Astrocyte (in vitro differentiated cells and primary cell): ENCODE data around the gene HIC1. TPM values are rescaled to one million over a fixed set of nuclear protein-coding genes. Genes with fewer than 3 reads are reported as not detected.

Experiments used
- DNase-seq: peaks from one replicate; pipeline ENCODE4 v3.0.0-alpha.2; 2010; ENCODE audit warnings: low read depth
- FAIRE-seq: peaks from 2 replicates; lab custom pipeline; 2011; peaks lifted over from hg19 to GRCh38; lab: Jason Lieb, UNC
- H2AFZ ChIP-seq: 2 replicates; pipeline ENCODE4 v1.6.0; 2012; ENCODE audit warnings: low read depth, low read length, inconsistent platforms
- H3K27ac ChIP-seq: 2 replicates; pipeline ENCODE4 v1.5.1; 2011; ENCODE audit warnings: low read depth, low read length, inconsistent platforms
- H3K27me3 ChIP-seq: 2 replicates; pipeline ENCODE4 v1.6.0; 2011; ENCODE audit warnings: low read length, inconsistent platforms; ENCODE audit not compliant: insufficient read depth
- H3K36me3 ChIP-seq: 2 replicates; pipeline ENCODE4 v1.5.1; 2011; ENCODE audit warnings: low read length, inconsistent platforms; ENCODE audit not compliant: insufficient read depth
- H3K4me1 ChIP-seq: 2 replicates; pipeline ENCODE4 v1.5.1; 2011; ENCODE audit warnings: low read length, inconsistent platforms; ENCODE audit not compliant: insufficient read depth
- H3K4me2 ChIP-seq: 2 replicates; pipeline ENCODE4 v1.6.0; 2012; ENCODE audit warnings: low read length, inconsistent platforms
- H3K4me3 ChIP-seq: 2 replicates; pipeline ENCODE4 v1.5.1; 2011; ENCODE audit warnings: low read depth, mild to moderate bottlenecking, low read length, inconsistent platforms; ENCODE audit not compliant: insufficient read depth
- H3K79me2 ChIP-seq: 2 replicates; pipeline ENCODE4 v1.6.0; 2012; ENCODE audit warnings: mild to moderate bottlenecking, low read length, inconsistent platforms; ENCODE audit not compliant: insufficient read depth
- H3K9ac ChIP-seq: 2 replicates; pipeline ENCODE4 v1.6.0; 2012; ENCODE audit warnings: mild to moderate bottlenecking, low read length, inconsistent platforms
- H3K9me3 ChIP-seq: 2 replicates; pipeline ENCODE4 v1.5.1; 2012; ENCODE audit warnings: low read depth, mild to moderate bottlenecking, low read length, inconsistent platforms; ENCODE audit not compliant: insufficient read depth
- H4K20me1 ChIP-seq: 2 replicates; pipeline ENCODE4 v1.6.0; 2012; ENCODE audit warnings: low read length, inconsistent platforms; ENCODE audit not compliant: insufficient read depth
- H3K27ac Mint-ChIP-seq: one replicate; pipeline ENCODE4 v1.8.0; 2021; ENCODE audit warnings: mild to moderate bottlenecking, mixed read lengths; ENCODE audit not compliant: unreplicated experiment
- H3K27me3 Mint-ChIP-seq: one replicate; pipeline ENCODE4 v1.8.0; 2021; ENCODE audit warnings: low read depth, mixed read lengths; ENCODE audit not compliant: unreplicated experiment
- H3K36me3 Mint-ChIP-seq: one replicate; pipeline ENCODE4 v1.8.0; 2021; ENCODE audit warnings: low read depth, mixed read lengths; ENCODE audit not compliant: unreplicated experiment
- H3K4me1 Mint-ChIP-seq: one replicate; pipeline ENCODE4 v1.8.0; 2021; ENCODE audit warnings: low read depth, mixed read lengths; ENCODE audit not compliant: unreplicated experiment
- H3K4me3 Mint-ChIP-seq: one replicate; pipeline ENCODE4 v1.8.0; 2021; ENCODE audit warnings: mild to moderate bottlenecking, moderate library complexity, mixed read lengths; ENCODE audit not compliant: unreplicated experiment
- H3K9me3 Mint-ChIP-seq: one replicate; pipeline ENCODE4 v1.8.0; 2021; ENCODE audit warnings: mild to moderate bottlenecking, mixed read lengths; ENCODE audit not compliant: unreplicated experiment
- EZH2 ChIP-seq: IDR thresholded peaks from 2 replicates; pipeline ENCODE4 v1.6.1; 2012; ENCODE audit warnings: mild to moderate bottlenecking, low read length, inconsistent platforms; ENCODE audit not compliant: insufficient read depth
- total RNA-seq: library from RNA; stranded (reverse); gene quantifications from 2 replicates; pipeline ENCODE4 v1.2.1, GENCODE V29; 2021
- TF ChIP-seq, protein P1 (sequence below): IDR thresholded peaks from 2 replicates; pipeline ENCODE4 v1.5.1; 2011; ENCODE audit warnings: low read depth, mild to moderate bottlenecking, inconsistent platforms, low read length, moderate library complexity; ENCODE audit not compliant: insufficient read depth

Gene HIC1
- total RNA-seq, 1 donor from 2014 or later, result 9.0 TPM

DNA sequence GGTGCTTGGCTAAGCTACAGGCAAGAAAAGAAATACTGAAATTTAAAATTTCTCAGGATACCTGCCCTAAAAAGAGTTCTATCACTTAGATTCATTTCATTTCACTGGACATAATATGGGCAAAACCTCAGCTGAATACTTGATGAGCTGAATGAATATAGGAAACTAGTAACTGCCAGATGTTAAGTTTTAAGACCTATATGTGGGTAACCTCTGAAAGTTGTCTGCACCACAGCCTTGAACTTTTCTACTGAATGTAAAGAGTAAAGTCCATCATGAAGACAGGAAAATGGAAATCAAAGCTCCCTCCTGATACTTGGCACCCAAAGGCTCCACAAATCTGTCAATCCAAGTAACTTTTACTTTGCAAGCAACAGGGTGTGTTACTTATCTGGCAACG is 50.8 kb downstream of the HIC1 start:
- Mint-ChIP-seq H3K9me3 (no peaks in the 10 kb centered on the region), H3K4me3 (no peak overlapping the region), H3K36me3 (peaks cover 12% of the 10 kb centered on the region), H3K27me3 (no peaks in the 10 kb centered on the region), H3K4me1 (peaks cover 31% of the 10 kb centered on the region), H3K27ac (no peak overlapping the region)
- no peaks in the 10 kb centered on the region for H3K79me2 ChIP-seq
- FAIRE-seq, result no peak
- no peak for TF ChIP-seq EZH2
- TF ChIP-seq, protein P1, sequence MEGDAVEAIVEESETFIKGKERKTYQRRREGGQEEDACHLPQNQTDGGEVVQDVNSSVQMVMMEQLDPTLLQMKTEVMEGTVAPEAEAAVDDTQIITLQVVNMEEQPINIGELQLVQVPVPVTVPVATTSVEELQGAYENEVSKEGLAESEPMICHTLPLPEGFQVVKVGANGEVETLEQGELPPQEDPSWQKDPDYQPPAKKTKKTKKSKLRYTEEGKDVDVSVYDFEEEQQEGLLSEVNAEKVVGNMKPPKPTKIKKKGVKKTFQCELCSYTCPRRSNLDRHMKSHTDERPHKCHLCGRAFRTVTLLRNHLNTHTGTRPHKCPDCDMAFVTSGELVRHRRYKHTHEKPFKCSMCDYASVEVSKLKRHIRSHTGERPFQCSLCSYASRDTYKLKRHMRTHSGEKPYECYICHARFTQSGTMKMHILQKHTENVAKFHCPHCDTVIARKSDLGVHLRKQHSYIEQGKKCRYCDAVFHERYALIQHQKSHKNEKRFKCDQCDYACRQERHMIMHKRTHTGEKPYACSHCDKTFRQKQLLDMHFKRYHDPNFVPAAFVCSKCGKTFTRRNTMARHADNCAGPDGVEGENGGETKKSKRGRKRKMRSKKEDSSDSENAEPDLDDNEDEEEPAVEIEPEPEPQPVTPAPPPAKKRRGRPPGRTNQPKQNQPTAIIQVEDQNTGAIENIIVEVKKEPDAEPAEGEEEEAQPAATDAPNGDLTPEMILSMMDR, result no peak
- DNase-seq, result no peak
- H3K27me3 ChIP-seq, result no peaks in the 10 kb centered on the region
- H3K4me1 ChIP-seq, result peaks cover 11% of the 10 kb centered on the region
- no peak overlapping the region for H3K4me3 ChIP-seq
- H3K9me3 ChIP-seq, result no peaks in the 10 kb centered on the region
- no peaks in the 10 kb centered on the region for H4K20me1 ChIP-seq
- no peak overlapping the region for H3K4me2 ChIP-seq
- H3K9ac ChIP-seq, result no peak overlapping the region
- no peaks in the 10 kb centered on the region for H3K36me3 ChIP-seq
- no peak overlapping the region for H3K27ac ChIP-seq
- H2AFZ ChIP-seq, result no peak overlapping the region

- Histone ChIP-seq H3K9me3 (no peaks in the 10 kb centered on the region), H3K27me3 (no peaks in the 10 kb centered on the region), H3K4me3 (no peak overlapping the region), H3K4me1 (peaks cover 13% of the 10 kb centered on the region), H3K27ac (no peak overlapping the region), H3K36me3 (no peaks in the 10 kb centered on the region), H3K9ac (no peak overlapping the region), H4K20me1 (no peaks in the 10 kb centered on the region), H3K79me2 (no peaks in the 10 kb centered on the region), H3K4me2 (no peak overlapping the region), H2AFZ (no peak overlapping the region)
- TF ChIP-seq EZH2, result no peak
- TF ChIP-seq, protein P1, result no peak
- DNase-seq, result no peak
- peak overlapping the region; percentile 72 for H3K27ac Mint-ChIP-seq
- no peaks in the 10 kb centered on the region for H3K27me3 Mint-ChIP-seq
- peaks cover 35% of the 10 kb centered on the region for H3K4me1 Mint-ChIP-seq
- H3K9me3 Mint-ChIP-seq, result no peaks in the 10 kb centered on the region
- FAIRE-seq, result no peak
- H3K4me3 Mint-ChIP-seq, result peak overlapping the region; percentile 73
- peaks cover 12% of the 10 kb centered on the region for H3K36me3 Mint-ChIP-seq
Observed at GRCh38 chr17:2106308-2106955, 51.5 kb downstream of the HIC1 start.

- H3K36me3 Mint-ChIP-seq, result peaks cover 12% of the 10 kb centered on the region
- Histone ChIP-seq H3K27me3 (no peaks in the 10 kb centered on the region), H3K4me1 (peaks cover 16% of the 10 kb centered on the region), H2AFZ (no peak overlapping the region), H3K9me3 (no peaks in the 10 kb centered on the region), H3K79me2 (no peaks in the 10 kb centered on the region), H3K27ac (no peak overlapping the region), H3K36me3 (no peaks in the 10 kb centered on the region), H3K4me3 (no peak overlapping the region), H3K4me2 (no peak overlapping the region), H3K9ac (no peak overlapping the region), H4K20me1 (no peaks in the 10 kb centered on the region)
- DNase-seq, result no peak
- H3K9me3 Mint-ChIP-seq, result no peaks in the 10 kb centered on the region
- no peaks in the 10 kb centered on the region for H3K27me3 Mint-ChIP-seq
- TF ChIP-seq, protein P1, result no peak
- TF ChIP-seq EZH2, result no peak
- FAIRE-seq, result no peak
- peaks cover 41% of the 10 kb centered on the region for H3K4me1 Mint-ChIP-seq
- no peak overlapping the region for H3K4me3 Mint-ChIP-seq
- H3K27ac Mint-ChIP-seq, result peak overlapping the region; percentile 72
Observed at GRCh38 chr17:2107050-2107449, 52.1 kb downstream of the HIC1 start.
